ENCODE results near the gene HRH1. TPM values are rescaled to one million over a fixed set of nuclear protein-coding genes. Genes with fewer than 3 reads are reported as not detected.
A peak's percentile ranks its signal among the peaks of the same experiment; 100 is the strongest.

HRH1 gene
- total RNA-seq, 3 donors from 2014 or later (not counting 1 experiment from before 2014, with no cell fraction given) = not detected

- peak; percentile 98 to 99 for DNase-seq
- H3K4me1 ChIP-seq (ENCODE audit: control insufficient read depth, insufficient read depth, low read length) = peaks cover 23% of the 10 kb centered on the region
- Mint-ChIP-seq H3K36me3 (no peaks in the 10 kb centered on the region), H3K4me1 (peaks cover 31 to 48% of the 10 kb centered on the region in 2 donors), H3K27me3 (ENCODE audit: low read depth in 2 of 2) (peaks cover 3 to 4% of the 10 kb centered on the region in 2 donors), H3K27ac (peak within 1 kb of the TSS; percentile 97), H3K9me3 (no peaks in the 10 kb centered on the region), H3K4me3 (peak within 1 kb of the TSS; percentile 96)
- peak within 1 kb of the TSS; percentile 87 for H3K4me3 ChIP-seq (ENCODE audit: low read length)
- no peaks in the 10 kb centered on the region for H3K27me3 ChIP-seq (ENCODE audit: control insufficient read depth, insufficient read depth, low read length)
- TF ChIP-seq CTCF (IDR thresholded peaks at IDR 0.05) = no peak
- H3K36me3 ChIP-seq (ENCODE audit: control insufficient read depth, insufficient read depth, low read length) = no peaks in the 10 kb centered on the region
- 2% methylated on average over 49 of the region's 51 CpGs for WGBS (ENCODE audit: insufficient coverage)
- peak within 1 kb of the TSS; percentile 91 for H3K27ac ChIP-seq (ENCODE audit: low read length)
- peak; percentile 93 to 97 (median 93) for ATAC-seq
- intact Hi-C loops (cut with micrococcal nuclease) = loop anchor here (1.0 to 5.0 kb wide), 3 partner anchors 19 to 370 kb away; partner anchors contain the start of gene VGLL4
- peaks cover 4% of the 10 kb centered on the region for H3K9me3 ChIP-seq (ENCODE audit: control insufficient read depth, insufficient read depth, low read length)
These were observed 118.0 kb downstream of the HRH1 start, which contains the start of gene ATG7 for GRCh38 chr3:11271986-11272904. ATG7 (plus strand) TSS chr3:11272397; CDS start chr3:11298696, 26,299 bp downstream.

DNA sequence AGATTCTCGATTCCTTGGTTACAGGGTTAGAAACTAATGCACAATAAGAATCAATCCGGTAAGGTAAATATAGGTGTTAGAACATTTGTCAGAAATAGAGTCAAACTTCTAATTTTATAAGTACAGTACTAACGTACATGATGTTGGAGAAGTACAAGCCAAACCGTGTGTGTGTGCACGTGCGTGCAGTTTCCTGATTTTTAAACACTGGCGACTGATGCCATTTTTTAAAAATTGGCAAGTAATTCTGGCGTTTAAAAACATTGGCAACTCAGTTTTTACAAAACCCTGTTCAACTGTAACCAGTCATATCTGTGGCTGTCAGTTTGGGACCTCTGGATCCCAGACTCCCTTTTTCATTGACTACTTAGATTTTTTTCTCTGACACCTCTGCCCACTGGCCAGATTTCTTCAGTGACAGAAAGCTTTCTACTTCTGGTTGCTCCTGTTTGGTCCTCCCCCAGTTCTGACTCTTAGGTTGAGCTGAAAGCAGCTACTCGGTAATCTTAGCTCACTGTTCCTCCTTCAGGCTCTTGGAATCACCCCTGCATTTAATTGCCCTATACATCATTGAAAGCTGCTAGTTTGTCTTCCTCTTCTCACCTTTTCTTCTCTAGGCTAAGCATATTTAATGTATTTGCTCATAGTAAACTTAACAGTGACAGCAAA, 118.7 kb downstream of the HRH1 start:
- Mint-ChIP-seq H3K4me1 (peaks cover 31 to 48% of the 10 kb centered on the region in 2 donors), H3K27ac (peak overlapping the region; percentile 97)

GRCh38 chr3:11273891-11274291, 119.6 kb downstream of the HRH1 start:
- TF ChIP-seq CTCF (IDR thresholded peaks at IDR 0.05) = no peak
- Histone ChIP-seq H3K4me1 (ENCODE audit: control insufficient read depth, insufficient read depth, low read length) (peaks cover 23% of the 10 kb centered on the region), H3K27me3 (ENCODE audit: control insufficient read depth, insufficient read depth, low read length) (no peaks in the 10 kb centered on the region), H3K27ac (ENCODE audit: low read length) (no peak overlapping the region), H3K36me3 (ENCODE audit: control insufficient read depth, insufficient read depth, low read length) (no peaks in the 10 kb centered on the region), H3K4me3 (ENCODE audit: low read length) (no peak overlapping the region), H3K9me3 (ENCODE audit: control insufficient read depth, insufficient read depth, low read length) (peaks cover 5% of the 10 kb centered on the region)
- Mint-ChIP-seq H3K36me3 (no peaks in the 10 kb centered on the region), H3K4me3 (peak overlapping the region; percentile 96), H3K27ac (peak overlapping the region; percentile 97), H3K4me1 (peaks cover 31 to 51% of the 10 kb centered on the region in 2 donors), H3K27me3 (ENCODE audit: low read depth in 2 of 2) (no peaks in the 10 kb centered on the region), H3K9me3 (no peaks in the 10 kb centered on the region)
- ATAC-seq (peak in 1 of 3 donors; percentile 3), DNase-seq (peak in 1 of 2 donors; percentile 11)
- WGBS (ENCODE audit: insufficient coverage) = 93% methylated on average over 4 of the region's 5 CpGs
- intact Hi-C loops (cut with micrococcal nuclease) = loop anchor here (5.0 kb wide), 1 partner anchor 368 kb away; the partner anchor contains the start of gene VGLL4

More for the DNA sequence above, 118.7 kb downstream of the HRH1 start:
- Histone ChIP-seq H3K9me3 (ENCODE audit: control insufficient read depth, insufficient read depth, low read length) (peaks cover 5% of the 10 kb centered on the region), H3K4me1 (ENCODE audit: control insufficient read depth, insufficient read depth, low read length) (peaks cover 23% of the 10 kb centered on the region), H3K27ac (ENCODE audit: low read length) (peak overlapping the region; percentile 91), H3K27me3 (ENCODE audit: control insufficient read depth, insufficient read depth, low read length) (no peaks in the 10 kb centered on the region), H3K4me3 (ENCODE audit: low read length) (peak overlapping the region; percentile 87), H3K36me3 (ENCODE audit: control insufficient read depth, insufficient read depth, low read length) (no peaks in the 10 kb centered on the region)
- 3% methylated on average over 8 of the region's 9 CpGs for WGBS (ENCODE audit: insufficient coverage)
- Mint-ChIP-seq H3K4me3 (peak overlapping the region; percentile 96), H3K36me3 (no peaks in the 10 kb centered on the region), H3K27me3 (ENCODE audit: low read depth in 2 of 2) (no peaks in the 10 kb centered on the region), H3K9me3 (no peaks in the 10 kb centered on the region)
- ATAC-seq (peak in 1 of 3 donors; percentile 17), DNase-seq (peak in 1 of 2 donors; percentile 28)
- intact Hi-C loops (cut with micrococcal nuclease) = loop anchor here (1.0 to 5.0 kb wide), 3 partner anchors 18 to 369 kb away; partner anchors contain the start of gene VGLL4
- no peak for TF ChIP-seq CTCF (IDR thresholded peaks at IDR 0.05)
